GDM1 (cell line): ENCODE data around the gene TTC1.
"Not testable (repeated sequence)": the region's sequence is repeated elsewhere in the genome, so short reads cannot be mapped to it uniquely, and the experiment has no call there.

Experiments used
- DNase-seq: peaks from one replicate; lab custom pipeline; 2025; lab: John Stamatoyannopoulos, UW

TTC1 gene

DNA sequence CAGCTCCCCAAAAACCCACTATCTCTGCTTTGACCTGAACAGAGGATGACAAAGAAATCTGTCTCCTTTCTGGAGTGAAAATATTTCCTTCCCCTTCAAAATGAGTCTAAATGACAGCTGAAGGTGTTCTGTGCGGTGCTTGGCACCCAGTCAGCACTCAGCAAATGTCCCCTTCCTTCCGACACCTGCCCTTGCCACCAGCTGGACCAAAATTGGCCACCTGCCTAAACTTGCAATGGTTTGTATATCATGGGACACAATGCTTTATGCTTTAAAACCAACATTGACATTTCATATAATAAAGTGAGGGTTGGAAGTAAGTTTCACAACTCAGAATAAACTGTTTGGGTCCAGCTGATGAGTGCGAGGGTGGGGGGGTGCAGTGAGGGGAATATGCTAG lies 7.5 kb upstream of the TTC1 start:
- DNase-seq = no peak

DNA sequence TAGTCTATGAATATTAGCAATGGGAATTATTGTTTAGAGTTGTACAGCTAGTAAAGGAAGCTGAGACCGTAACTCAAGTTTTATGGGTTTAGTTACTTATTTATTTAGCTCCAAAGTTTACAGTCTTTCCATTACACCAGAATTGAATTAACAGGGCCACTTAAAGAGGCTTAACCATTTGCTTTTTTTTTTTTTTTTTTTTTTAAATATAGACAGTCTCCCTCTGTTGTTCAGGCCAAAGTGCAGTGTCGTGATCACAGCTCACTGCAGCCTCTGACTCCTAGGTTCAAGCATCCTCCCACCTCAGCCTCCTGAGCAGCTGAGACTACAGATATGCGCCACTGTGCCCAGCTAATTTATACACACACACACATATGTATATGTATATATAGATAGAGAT lies 1.4 kb upstream of the TTC1 start:
- DNase-seq = no peak

DNA sequence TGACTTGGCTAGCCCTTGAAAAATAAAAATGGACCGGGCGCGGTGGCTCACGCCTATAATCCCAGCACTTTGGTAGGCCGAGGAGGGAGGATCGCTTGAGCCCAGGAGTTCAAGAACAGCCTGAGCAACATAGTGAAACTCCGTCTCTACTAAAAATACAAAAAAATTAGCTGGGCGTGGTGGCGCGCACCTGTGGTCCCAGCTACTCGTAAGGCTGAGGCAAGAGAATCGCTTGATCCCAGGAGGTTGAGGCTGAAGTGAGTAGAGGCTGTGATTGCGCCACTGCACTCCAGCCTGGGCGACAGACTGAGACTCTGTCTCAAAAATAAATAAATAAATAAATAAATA lies 436 bp upstream of the TTC1 start:
- not testable (repeated sequence) for DNase-seq

DNA sequence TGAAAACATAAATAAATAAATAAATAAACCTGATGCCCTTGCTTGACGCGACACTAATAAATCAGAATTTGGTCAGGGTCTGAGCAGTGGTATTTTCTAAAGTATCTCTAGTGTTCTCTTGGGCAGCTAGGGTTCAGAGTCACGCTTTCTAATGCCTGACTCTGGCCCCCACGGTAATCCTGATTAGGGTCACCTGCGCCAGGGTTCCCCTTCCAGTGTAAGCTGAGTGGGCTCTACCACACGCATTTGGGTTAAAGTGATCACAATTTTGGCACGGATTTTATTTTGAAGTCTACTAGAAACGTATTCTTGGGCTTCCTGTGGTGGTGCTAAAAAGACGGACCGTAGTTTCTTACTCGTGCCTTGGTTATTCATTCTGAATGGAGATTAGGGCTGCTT lies 651 bp downstream of the TTC1 start:
- no peak for DNase-seq

DNA sequence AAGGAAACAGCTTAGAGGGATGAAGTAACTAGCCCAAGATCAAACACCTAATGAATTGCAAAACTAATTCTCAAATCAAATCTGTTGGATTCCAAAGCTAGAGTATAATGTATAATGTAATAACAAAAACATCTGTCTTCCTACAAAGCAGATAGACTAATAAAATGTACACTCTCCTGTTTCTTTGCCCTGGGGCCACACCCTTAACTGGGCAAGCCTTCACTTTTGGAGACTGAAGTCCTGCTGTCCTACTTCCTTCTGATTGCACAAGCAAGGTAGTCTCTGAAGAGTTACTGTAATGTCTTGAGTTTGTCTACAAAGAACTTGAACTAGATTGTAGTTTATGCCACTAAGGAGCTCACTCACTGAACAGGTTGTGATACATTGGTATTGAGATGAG lies 2.5 kb downstream of the TTC1 start:
- no peak for DNase-seq

DNA sequence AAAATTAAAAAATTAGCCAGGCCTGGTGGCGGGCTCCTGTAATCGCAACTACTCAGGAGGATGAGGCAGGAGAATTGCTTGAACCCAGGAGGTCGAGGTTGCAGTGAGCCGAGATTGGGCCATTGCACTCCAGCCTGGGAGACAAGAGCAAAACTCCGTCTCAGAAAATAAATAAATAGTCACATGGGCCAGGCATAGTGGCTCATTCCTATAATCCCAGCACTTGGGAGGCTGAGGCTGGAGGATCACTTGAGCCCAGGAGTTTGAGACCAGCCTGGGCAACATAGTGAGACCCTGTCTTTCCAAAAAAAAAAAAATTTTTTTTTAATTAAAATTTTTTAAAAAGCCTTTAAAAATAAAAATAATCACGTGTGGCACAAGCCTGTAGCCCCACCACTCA lies 5.3 kb downstream of the TTC1 start:
- not testable (repeated sequence) for DNase-seq

DNA sequence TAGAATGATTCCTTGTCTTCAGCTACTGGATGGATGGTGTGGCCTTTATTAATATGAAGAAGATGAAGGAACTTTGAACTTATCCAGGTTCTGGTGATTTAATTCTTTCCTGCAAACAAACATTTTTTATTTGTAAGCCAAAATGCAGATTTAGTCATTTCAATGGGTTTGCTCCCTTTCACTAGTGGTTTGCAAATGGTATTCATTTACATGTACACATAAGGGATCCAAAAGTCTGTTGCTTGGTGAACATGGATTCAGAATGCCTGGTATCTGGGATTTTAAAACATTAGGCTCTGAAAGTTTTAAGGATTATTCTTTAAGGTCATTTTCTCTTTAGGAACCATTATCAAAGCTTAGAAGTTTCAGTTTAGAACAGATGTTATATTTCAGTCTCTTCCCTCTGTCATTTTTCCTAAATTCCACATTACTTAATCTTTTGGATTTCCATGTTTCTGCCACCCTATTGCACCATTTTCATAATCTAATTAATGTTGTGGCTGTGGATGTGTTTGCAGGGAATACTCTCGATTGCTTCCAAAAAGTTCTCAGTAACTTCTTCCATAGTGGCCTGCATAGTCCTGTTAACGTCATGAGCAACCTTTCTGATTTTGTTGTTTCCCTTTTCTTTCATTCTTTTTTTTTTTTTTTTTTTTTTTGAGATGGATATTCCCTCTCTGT lies 10.1 kb downstream of the TTC1 start:
- no peak for DNase-seq

DNA sequence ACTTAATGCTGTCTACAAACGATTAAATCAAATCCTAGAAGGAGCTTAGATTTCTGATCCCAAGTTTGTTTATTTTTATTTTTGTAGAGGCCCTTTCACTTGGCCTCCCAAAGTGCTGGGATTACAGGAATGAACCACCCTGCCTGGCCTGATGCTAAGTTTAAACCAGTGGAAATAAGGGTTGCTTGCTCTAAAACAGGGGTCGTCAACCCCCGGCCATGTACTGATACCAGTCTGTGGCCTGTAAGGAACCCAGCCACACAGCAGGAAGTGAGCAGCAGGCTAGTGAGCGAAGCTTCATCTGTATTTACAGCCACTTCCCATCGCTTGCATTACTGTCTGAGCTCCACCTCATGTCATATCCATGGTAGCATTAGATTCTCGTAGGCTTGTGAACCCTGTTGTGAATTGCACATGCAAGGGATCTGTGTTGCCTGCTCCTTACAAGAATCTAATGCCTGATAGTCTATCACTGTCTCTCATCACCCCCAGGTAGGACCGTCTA lies 11.4 kb downstream of the TTC1 start:
- no peak for DNase-seq

DNA sequence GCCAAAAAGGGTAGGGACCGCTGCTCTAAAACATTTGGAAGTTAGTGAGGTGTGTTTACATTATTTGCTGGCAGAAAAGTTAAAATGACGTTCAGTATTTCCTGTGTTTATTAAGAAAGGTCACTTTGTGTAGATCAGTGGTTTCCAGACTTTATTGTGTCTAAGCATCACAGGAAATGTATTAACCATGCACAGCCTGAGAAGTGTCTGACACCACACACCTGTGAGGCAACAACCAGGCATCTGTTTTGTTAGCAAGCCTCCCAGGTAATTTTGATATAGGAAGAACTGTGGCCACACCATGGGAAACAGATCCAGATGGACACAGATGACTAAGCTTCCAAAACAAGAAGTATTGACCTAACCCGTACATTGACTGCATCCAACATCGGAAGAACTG lies 12.0 kb downstream of the TTC1 start:
- no peak for DNase-seq

DNA sequence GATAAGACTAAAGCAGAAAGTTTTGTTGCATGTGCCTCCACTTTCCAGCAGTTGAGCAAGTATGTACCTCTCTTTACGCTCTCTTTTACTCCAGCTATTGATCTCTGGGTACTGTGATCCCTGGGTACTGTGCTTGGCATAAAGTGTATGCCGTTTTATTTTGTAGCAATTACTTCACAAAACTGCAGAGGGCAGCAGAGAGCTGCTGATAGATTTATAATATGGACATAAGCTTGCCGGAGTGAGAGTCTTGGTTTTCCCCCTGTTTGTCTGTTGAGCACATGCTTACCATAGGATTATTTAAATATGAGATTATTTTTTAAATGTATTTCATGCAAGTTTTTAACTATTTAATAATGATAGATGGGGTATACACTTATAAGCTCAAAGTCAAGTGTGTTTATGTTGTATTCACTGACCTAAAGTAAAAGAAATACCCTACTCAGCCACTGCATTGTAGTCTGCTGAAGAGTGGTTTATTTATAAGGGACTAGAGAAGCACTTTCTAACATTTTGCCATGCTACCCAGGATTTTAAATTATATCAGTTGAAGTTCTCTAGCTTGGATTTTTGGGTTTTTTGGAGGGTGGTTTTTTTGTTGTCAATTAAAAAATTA lies 13.0 kb downstream of the TTC1 start:
- DNase-seq = no peak

DNA sequence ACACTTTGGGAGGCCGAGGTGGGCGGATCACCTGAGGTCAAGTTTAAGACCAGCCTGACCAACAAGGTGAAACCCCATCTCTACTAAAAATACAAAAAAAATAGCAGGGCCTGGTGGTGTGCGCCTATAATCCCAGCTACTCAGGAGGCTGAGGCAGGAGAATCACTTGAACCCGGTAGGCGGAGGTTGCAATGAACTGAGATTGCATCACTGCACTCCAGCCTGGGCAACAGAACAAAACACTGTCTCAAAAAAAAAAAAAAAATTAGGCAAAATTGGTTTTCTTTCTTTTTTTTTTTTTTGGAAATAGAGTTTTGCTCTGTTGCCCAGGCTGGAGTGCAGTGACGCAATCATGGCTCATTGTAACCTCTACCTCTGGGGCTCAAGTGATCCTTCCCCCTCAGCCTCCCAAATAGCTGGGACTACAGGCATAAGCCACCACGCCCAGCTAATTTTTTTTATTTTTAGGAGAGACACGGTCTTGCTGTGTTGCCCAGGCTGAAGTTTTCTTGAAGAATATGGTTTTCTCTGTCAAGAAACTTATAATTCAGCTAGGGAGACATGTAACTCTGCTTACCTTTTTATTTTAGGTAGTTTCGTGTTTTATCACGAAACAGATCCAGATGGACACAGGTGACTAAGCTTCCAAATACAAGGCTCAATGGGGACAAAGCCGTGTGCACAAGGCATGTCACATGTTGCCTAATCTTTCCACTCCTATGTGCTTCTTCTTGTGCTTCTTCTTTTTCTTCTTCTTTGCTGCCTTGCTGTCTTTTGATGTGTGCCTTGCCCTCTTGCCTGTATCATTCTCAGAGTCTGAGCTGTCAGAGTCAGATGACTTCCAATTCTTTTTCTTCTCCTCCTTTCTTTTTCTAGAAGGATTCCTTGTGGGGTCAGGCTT lies 14.3 kb downstream of the TTC1 start:
- no peak for DNase-seq

DNA sequence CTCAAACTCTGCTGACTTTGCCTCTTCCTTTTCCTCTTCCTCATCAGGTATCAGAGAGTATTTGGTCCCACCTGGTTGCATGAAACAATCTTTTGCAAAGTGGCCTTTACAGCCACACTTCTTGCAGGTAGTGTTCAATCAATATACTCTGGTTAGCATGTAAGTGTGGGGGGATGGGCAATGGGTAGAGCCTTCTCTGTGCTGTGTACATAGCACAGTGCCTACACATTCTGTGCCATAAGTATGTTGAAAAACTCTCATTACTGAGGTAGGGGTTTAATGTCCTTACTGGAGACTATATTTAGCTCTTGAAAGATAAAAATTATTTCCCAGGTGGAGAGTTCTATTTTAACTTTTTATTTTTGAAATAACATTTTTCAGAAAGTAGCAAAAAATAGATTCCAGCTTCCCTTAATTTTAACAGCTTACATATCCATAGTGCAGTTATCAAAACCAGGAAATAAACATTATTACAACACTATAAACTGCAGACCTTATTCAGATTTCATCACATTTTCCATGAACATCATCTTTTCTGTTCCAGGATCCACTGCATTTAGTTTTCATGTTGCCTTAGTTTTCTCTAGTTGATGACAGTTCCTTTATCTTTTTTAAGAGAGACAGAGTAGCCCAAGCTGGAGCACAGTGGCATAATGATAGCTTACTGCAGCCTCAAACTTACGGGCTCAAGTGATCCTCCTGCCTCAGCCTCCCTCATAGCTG lies 15.1 kb downstream of the TTC1 start:
- no peak for DNase-seq

DNA sequence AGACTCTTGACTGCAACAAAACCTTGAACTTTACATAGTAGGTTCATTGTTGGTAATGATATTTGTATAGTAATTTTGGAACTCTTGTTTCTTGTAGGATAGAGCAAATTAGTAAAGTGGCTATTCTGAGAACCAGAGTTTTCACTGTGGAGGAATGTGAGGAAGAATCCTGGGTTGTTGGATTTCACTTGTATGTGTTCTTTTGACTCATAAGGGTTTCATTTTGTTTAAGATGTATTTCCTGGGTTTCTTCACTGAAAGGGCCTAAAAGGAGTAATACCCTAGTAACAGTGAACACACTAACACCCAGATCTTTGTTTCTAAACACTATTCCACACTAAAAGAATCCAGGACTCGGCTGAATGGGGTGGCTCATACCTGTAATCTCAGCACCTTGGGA lies 20.1 kb downstream of the TTC1 start:
- no peak for DNase-seq

DNA sequence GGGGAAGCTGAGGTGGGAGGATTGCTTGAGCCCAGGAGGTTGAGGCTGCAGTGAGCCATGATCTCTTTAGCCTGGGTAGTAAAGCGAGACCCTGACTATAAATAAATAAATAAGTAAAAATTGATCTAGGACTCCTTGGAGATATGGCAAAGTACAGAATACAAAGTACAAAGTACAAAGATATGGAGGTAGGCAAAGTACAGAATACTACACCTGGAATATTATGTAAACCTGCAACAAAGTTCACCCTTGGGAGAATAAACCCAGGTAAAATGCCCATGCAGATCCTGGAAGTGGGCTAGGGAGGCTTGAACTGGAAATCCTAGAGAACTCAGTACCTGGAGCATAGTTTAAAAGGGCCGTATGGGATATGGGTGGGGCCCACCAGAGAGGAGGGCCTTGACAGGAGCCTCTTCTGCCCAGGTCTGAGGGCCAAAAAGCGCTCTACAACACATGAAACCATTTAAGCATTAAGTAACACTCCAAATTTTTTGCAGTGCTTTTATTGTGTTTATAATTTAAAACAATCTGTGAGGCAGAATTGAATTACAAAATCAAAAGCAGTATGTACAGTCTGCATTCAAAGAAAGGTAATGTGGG lies 20.7 kb downstream of the TTC1 start:
- no peak for DNase-seq

DNA sequence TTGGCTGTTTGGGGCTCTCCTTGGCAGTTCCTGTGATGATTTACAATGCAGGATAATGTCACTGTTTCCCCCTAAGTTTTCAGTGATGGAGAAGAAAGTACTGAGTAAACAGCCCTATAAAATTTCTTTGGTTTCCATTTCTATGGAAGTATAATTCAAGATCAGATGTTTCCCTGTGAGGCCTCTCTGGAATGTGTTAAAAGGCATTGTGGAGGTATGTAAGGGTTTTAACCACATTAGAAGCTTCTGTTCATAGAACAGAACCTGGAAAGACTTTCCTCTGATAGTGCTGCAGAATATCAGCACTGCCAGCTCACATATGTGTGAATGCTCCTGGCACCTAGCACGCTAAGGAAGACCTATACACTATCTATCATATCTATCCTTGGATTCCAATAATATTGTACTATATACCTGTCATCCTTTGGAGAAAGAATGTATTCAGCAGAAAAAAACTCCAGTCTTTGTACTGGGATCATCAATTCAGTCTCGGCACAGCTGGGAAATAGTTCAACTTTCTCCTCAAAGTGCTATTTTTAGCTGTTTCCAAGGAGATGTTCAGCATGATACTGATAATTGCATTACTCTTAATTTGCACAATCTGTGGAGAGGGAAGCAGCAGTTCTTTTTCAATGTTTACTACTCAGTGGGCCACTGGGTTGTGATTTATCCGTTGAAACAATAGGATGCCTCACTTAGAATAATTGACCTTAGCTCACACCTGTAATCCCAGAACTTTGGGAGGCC lies 21.9 kb downstream of the TTC1 start:
- no peak for DNase-seq

DNA sequence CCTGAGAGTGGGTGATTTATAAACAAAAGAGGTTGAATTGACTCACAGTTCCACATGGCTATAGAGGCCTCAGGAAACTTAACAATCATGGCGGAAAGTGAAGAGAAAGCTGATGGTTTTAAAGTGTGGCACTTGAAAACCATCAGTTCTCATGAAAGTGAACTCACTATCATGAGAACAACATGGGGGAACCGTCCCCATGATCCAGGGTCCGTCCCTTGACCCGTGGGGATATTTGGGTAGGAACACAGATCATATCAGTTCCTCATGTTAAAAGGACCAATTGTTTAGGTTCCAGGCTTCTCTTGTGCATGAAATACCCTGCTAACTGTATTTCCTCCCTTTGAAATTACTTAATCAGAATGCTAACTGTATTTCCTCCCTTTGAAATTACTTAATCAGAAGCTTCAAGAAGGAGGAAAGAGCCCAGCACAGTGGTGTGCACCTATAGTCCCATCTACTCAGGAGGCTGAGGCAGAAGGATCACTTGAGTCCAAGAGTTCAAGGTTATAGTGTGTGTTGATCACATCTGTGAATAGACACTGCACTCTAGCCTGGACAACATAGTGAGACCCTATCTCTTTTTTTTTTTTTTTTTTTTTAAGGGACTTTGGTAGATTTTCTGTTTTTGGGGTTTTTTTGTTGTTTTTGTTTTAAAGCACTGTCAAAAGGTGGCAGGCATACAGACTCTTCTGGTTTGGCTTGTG lies 24.8 kb downstream of the TTC1 start:
- DNase-seq = no peak

DNA sequence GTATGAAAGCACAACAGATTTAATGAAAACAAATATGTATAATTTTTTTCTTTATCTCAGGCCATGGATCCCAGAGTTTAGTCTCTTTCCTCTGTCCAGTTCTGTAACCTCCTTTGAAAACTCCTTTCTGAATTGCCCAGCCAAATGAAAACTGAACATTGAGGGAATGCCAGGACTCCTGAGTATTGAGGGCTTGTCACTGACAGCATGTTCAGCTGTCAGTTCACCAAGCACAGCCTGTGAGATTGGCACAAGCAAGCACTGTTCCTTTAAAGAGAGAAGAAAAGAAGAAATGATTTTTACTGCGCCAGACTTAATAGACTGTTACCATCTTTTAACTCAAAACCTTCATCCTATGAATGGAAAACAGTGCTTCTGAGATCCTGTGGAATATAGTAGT lies 27.3 kb downstream of the TTC1 start:
- no peak for DNase-seq

DNA sequence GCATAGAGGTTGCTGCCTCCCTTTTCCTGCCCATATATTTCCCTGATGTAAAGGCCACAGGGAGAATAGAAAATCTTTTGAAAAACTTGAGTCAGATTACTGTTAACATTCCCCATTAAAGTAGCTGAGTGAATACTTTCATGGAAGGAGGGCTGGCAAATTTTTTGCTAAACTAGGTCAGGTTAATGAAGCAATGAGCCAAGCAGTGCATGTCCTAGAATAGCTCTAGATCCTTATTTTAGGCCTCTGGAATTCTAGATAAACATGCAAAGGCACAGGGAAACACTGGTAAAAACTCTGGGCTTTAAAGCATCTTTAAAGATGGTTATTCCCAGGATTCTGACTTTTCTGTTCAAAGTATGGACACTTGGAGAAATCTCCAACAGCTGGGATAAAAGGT lies 27.9 kb downstream of the TTC1 start:
- no peak for DNase-seq

DNA sequence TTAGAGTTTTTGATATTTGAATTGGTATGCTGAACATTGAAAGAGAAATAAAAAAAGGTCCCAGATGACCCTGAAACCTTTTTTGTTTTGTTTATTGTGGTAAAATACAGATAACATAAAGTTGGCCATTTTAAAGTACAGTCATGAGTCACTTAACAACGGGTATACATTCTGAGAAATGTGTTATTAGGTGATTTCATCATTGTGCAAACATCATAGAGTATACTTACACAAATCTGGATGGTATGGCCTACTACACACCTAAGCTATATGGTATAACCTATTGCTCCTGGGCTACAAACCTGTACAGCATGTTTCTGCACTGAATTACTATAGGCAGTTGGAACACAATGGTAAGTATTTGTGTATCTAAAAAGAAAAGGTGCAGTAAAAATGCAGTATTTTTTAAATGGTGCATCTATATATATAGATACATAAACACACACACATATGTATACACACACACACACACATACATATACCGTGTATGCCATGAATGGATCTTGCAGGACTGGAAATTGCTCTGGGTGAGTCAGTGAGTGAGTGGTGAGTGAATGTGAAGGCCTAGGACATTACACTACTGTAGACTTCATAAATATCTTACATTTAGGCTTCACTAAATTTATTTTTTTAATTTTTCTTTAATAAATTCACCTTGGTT lies 31.0 kb downstream of the TTC1 start:
- no peak for DNase-seq

DNA sequence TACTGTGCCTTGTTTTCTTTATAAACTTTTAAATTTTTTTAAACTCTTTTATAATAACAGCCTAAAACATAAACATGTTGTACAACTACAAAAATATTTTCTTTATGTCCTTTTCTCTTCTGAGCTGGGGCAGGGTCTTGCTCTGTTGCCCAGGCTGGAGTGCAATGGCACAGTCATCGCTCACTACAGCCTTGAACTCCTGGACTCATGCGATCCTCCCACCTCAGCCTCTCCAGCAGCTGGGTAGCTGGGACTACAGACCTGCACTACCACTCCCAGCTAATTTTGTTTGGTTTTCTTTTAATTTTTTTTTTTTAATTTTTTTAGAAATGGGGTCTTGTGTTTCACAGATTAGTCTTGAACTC lies 31.5 kb downstream of the TTC1 start:
- DNase-seq = no peak
